Mesenteric fat pad (tissue), 1 donor: ENCODE results near the gene AURKA. TPM values are rescaled to one million over a fixed set of nuclear protein-coding genes. Genes with fewer than 3 reads are reported as not detected.
"Not testable (repeated sequence)": the region's sequence is repeated elsewhere in the genome, so short reads cannot be mapped to it uniquely, and the experiment has no call there.

ENCODE experiments used
- DNase-seq: peaks from one replicate; pipeline ENCODE4 v3.0.0-alpha.2; 2020; ENCODE audit warnings: low spot score
- total RNA-seq: library from RNA; stranded (reverse); fragmentation: NEBNext Ultra II Directional; extraction: Animal tissue kit (Norgen Biotek cat#: 25700); gene quantifications from one replicate; pipeline ENCODE4 v1.2.1, GENCODE V29; 2021
- donor health status: DM: yes; HTN: yes; CAD: no.

The AURKA gene
- total RNA-seq, 1 donor from 2014 or later: 1.4 TPM

DNA sequence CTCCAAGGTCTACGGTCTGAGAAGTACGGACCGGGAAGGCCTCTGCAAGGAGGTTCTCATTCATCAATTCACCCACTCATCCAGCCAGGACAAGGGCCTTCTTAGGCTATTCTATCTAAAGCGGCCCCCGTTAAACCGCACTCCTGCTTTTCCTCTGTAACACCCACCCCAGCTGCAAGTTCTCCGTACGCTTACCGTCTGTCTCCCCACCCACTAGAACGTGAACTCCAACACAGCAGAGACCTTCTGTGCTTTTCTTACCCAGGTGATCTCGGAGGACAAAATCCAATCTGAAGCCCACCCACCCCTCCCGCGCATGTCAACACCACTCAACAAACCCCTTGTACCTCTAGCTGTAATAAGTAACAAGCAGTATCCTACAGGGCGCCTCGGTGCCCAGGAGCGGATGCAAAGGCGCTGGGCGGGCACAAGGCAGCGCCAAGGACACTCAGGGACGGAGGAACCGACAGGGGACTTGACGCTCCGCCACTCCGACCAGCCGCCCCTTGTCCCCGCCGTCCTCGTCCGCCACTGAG, 351 bp downstream of the AURKA start:
- DNase-seq: no peak

- no peak for DNase-seq
Observed at GRCh38 chr20:56391037-56391436, 978 bp downstream of the AURKA start.

- DNase-seq: not testable (repeated sequence)
Observed at GRCh38 chr20:56390396-56390795, 1.6 kb downstream of the AURKA start.

DNA sequence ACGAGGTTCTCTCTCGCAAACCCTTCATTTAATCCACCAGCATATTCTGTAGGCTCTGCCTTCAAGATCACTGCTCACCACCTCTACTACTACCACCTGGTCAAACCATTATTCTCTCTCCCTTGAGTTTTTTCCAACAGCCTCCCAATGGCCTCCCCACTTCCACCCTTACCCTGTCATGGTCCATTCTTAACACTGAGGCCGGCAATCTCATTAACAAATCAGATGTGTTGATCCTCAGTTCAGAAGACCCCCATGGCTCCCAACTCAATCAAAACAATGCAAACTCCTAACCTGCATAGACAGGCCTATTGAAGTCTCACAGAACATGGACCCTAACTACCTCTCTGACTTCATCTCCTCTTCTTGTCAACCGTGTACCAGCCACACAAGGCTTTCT, 2.2 kb downstream of the AURKA start:
- no peak for DNase-seq

DNA sequence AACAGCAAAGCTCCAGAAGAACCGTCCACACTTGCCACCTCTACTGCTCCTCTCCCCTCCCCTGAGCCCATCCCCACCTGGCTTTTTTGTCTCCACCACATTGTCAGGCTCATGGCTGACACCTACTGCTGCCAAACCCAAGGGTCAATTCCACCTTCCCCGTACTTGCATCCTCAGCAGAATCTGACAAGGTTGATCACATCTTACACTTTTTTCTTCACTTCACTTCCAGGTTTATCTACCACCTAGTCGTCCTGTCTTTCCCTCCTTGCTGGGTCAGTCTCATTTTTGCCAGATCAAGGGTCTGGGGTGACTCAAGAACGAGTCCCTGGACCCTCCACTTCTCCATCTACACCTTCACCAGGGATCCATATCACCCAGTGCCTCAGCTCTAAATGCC, 3.1 kb downstream of the AURKA start:
- no peak for DNase-seq

DNA sequence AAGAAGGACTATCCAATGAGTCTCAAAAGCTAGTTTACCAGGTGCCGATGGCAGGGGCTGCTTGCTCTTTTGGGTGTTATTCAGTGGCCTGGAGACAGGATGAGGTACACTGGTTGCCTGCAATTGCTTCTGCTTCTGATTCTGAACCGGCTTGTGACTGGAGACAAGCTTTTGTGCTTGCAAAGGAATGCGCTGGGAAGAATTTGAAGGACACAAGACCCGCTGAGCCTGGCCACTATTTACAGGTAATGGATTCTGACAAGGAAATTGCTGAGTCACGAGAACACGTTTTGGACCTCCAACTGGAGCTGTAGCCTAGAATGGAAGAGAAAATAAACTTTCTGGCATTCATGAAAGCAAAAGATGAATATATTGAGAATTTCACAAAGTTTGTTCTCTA, 5.8 kb downstream of the AURKA start:
- DNase-seq: no peak

- no peak for DNase-seq
Observed at GRCh38 chr20:56385130-56385529, 6.9 kb downstream of the AURKA start.

DNA sequence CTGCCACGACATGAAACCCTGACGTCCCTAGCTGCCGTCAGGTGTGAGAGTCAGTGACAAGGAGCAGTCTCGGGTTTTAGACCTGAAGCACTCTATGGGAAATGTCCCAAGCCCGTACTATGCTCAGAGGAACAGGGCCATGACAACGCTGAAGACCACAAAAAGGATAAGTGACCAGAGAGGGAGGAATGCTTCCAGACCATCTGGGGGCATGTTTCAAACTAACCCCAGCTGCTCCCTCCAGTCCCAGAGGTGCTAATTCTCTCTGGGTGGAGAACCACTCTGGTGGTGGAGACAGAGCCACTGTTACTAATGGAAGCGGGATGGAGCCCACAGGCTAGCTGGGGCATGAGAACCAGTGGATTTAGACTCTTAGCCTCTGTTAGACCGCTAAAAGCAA, 8.7 kb downstream of the AURKA start:
- DNase-seq: no peak

- no peak for DNase-seq
Observed at GRCh38 chr20:56382696-56383095, 9.3 kb downstream of the AURKA start.

GRCh38 chr20:56381501-56381900, 10.5 kb downstream of the AURKA start:
- DNase-seq: no peak

GRCh38 chr20:56380375-56380774, 11.6 kb downstream of the AURKA start:
- DNase-seq: no peak

GRCh38 chr20:56378386-56378785, 13.6 kb downstream of the AURKA start:
- DNase-seq: no peak

DNA sequence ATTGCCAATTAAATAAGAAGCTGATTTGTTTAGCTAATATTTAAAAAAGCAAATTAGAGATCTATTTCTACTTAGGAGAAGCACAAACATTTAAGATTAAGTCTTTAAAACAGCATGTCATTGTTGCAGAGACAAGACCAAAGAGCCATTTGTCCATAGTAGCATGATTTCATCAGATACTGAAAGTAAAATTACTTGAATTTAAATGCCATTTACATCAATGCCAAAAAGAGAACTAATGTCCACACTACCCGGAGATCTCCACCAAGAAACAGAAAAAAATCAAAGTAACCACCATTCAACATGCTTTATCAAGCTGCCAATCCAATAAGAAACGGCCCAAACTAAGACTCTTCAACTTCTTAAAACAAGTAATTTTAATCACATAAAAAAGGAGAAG, 15.7 kb downstream of the AURKA start:
- no peak for DNase-seq

DNA sequence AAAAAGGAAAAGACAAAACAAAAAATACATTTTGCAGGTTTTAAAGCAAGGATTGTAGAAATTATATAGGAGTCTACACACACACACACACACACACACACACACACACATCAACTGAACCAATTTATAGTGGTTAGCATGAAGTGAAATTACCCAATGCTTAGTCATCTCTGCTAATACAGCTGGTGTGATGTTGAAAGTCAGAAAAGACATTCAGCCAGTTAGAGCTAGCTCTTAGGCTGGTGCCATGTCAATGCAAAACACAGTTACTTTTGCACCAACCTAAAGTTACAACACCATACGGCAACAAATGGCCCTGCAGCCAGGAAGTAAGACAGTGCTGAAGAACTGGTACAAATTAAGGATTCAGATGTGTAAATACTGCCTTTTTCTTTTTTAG, 18.1 kb downstream of the AURKA start:
- DNase-seq: no peak

DNA sequence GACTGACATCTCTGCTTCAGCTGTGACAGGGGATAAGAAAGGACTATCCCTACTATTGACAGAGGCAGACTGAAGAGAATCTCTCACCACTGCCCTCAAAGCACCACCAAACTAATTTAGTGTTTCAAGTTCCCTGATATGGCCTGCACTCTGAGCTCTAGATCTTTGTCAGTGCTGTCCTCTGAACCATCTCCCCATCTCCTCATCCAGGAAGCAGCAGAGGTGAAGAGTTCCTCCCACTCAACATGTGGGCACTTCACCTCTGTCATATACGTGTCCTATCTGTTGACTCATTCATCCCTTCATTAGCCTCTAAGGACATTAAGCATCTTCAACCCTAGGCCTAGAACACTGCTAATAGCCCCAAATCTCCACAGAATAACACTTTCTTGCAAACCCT, 19.2 kb downstream of the AURKA start:
- DNase-seq: no peak

GRCh38 chr20:56371977-56372376, 20.0 kb downstream of the AURKA start:
- no peak for DNase-seq

DNA sequence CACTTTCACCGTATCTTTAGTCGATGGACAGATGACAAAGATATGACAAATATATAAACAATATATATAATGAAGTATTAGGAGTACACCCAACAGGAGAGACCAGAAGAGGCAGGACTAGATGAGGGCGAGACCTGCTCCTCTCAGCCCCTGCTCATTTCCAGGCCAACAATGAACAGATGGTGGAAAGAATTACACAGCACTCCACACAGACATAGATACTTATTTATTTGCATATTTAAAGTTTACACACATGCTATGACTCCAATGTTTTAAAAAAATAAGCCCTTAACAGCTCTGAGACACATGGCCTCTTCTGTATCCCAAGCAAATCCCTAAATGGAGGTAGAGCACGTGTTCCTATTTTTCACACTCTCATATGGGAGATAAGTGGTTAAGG, 22.8 kb downstream of the AURKA start:
- no peak for DNase-seq

DNA sequence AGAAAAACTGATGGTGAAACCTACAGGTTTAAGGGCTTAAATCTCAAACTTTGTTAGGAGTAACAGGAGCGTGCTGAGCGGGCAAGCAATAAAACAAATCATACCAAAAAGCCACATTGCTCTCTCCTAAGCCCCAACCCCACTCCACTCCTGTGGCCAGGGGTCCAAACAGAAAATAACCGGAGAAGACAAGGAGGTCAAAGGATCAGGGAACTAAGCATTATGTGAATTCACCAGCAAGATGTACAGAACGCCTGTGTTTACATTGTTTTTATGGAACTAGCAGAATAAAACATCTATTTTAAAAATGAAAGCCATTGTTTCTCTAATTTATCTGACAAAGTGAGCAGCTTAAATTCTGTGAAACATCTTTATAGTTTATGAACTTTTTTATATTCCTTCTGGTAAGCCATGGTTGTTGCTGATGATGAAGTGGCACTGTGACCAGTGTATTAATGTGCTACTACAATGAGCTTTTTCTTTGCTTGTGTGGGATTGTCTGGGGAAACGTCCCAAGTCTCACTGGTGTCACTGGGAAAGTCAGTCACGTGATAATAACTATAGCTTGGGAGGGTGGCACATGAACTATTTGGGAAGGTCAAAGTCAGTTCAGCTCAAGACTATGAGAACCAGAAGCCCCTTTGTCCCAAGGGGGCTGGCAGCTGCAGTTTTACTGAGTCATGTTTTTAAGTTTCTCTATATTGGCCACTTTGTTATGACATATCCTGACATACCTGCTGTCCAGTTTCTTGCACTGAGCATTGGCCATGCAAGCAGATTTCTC, 23.5 kb downstream of the AURKA start:
- no peak for DNase-seq

DNA sequence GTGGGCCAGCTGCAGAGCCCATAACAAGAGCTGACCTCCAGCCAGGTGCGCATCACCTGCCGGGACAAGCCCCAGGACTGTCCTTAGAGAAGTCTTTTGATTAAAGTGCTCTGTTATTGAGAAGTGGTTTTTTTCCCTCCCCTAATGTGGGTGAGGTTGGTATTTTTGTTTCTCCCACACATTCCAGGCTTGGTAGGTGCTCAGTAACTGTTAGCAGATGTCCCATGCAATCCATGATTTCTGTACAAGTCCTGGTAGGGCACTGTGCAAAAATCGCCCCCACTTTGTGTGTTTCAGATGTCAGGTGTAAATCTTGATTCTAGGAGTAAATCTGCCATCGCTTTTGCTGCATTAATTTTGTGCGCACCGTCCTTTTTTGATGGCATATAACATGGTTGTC, 28.5 kb downstream of the AURKA start:
- DNase-seq: no peak

DNA sequence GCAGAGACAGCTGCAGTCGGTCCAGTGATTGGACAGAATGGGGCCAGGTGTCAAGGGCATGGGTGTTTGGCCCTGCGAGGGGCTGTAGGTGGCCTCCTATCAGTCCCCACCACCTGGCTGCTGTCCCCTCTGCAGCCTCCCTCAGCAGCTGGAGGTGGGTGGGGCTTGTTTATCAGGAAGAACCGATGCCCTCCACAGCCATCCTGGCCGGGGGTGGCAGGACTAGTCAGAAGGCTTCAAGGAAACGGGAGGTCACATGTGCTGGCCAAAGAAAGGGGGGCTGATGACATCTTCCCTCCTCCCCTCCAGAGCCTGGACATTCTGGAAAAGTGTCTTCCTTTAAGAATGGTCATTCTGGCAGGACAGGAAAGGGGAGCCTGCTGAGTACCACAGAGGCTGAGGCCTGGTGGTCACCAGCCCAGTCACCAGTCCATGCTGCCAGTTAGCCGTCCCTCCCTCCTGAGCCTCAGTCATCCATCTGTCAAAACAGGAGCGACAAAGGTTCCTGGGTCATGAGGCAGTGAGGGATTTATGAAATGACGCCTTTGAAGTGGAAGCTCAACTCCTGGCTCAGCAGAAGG, 29.1 kb downstream of the AURKA start:
- DNase-seq: no peak

DNA sequence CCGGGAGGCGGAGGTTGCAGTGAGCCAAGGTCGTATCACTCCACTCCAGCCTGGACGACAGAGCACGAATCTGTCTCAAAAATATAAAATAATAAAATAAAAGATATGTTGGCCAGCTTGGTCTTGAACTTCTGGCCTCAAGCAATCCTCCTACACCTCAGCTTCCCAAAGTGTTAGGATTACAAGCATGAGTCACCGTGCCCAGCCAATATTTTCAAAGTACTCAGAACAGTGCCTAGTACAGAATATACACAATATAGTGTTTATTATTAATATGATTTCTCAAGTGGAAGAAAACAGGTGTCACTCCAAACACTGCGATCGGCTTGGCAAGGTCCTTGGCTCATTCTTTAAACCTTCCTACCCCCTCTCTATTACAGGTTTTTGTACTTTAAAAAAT, 30.1 kb downstream of the AURKA start:
- no peak for DNase-seq

DNA sequence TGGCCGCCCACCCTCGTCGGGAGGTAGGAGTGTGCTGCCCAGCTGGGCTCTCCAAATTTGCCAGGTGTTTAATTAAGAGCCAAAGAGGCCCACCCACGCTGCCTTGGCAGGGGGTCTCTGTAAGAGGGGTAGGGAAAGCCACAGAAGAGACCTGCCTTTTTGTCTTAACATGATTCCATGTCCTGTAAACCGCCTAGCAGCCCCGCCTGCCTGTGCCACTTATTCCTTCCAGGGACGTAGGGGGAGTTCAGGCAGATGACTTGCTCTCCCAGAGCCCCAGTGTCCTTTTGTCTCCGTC, 31.2 kb downstream of the AURKA start:
- DNase-seq: no peak
